ENCODE results near the gene PHACTR1.

The PHACTR1 gene

DNA sequence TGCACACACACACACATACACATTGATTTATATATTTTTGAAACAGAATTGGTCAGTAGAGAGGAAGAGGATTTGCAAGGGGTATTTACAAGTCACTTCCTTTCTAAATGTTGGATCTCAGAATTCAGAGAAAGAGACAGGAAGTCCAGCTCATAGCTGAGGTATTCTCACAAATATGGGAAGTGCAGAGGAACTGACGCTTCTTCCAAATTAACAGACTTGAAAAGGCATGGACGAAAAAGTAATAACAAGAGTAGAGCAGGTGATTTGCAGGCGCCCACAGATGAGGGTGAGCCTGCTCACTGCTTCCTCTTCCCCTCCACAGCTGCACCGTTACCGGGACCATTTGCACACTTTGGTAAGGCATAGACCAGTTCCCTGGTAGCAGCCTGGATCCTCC lies 246.4 kb downstream of the PHACTR1 start:
- no peaks in the 10 kb centered on the region for H3K36me3 ChIP-seq (ENCODE audit: control insufficient read depth in 5 of 5, insufficient read depth in 5 of 5, low read length in 5 of 5)
- H3K9ac ChIP-seq (ENCODE audit: low read length in 5 of 5), result no peak overlapping the region
- H3K9me3 ChIP-seq (ENCODE audit: control insufficient read depth in 5 of 5, low read length in 5 of 5), result no peaks in the 10 kb centered on the region
- peak overlapping the region; percentile 66 for H3K27ac ChIP-seq (ENCODE audit: low read depth, low read length)
- peaks cover 0 to 6% (median 2%) of the 10 kb centered on the region in 5 donors for H3K27me3 ChIP-seq (ENCODE audit: control insufficient read depth in 5 of 5, insufficient read depth in 4 of 5, low read length in 5 of 5)
- H3K4me1 ChIP-seq (ENCODE audit: control insufficient read depth in 5 of 5, insufficient read depth in 5 of 5, low read length in 5 of 5), result peaks cover 0 to 25% (median 9%) of the 10 kb centered on the region in 5 donors
- H3K4me3 ChIP-seq (ENCODE audit: low read depth in 1 of 5, low read length in 5 of 5), result peak overlapping the region in 2 of 5 donors; percentile 4 to 12

- Histone ChIP-seq H3K27ac (ENCODE audit: low read depth, low read length) (peak overlapping the region; percentile 66), H3K4me3 (ENCODE audit: low read depth in 1 of 5, low read length in 5 of 5) (no peak overlapping the region), H3K9ac (ENCODE audit: low read length in 5 of 5) (no peak overlapping the region), H3K27me3 (ENCODE audit: control insufficient read depth in 5 of 5, insufficient read depth in 4 of 5, low read length in 5 of 5) (peaks cover 0 to 4% (median 1%) of the 10 kb centered on the region in 5 donors), H3K4me1 (ENCODE audit: control insufficient read depth in 5 of 5, insufficient read depth in 5 of 5, low read length in 5 of 5) (peaks cover 0 to 19% (median 4%) of the 10 kb centered on the region in 5 donors), H3K9me3 (ENCODE audit: control insufficient read depth in 5 of 5, low read length in 5 of 5) (no peaks in the 10 kb centered on the region), H3K36me3 (ENCODE audit: control insufficient read depth in 5 of 5, insufficient read depth in 5 of 5, low read length in 5 of 5) (no peaks in the 10 kb centered on the region)
These were observed 247.0 kb downstream of the PHACTR1 start for GRCh38 chr6:12963567-12963966.

DNA sequence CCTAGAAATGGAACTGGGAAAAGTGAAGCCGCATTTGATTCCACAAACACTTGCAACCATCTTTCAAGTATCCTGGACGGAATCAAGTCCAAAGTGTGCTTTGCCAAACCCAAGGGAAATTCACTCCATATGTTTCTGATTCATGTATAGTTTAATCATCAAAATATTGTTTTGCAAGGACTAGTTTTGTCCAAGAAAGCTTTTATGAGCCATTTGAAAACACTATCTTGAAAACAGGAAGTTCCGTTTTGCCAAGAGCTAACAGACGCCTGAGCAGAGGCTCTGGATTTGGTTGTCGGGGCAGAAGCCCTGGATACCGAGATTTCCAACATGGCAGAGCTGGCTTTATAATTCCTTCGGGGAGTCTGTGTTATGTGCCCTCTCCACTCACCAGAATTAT lies 251.1 kb downstream of the PHACTR1 start:
- Histone ChIP-seq H3K9ac (ENCODE audit: low read length in 5 of 5) (no peak overlapping the region), H3K4me3 (ENCODE audit: low read depth in 1 of 5, low read length in 5 of 5) (peak overlapping the region in 1 of 5 donors; percentile 19), H3K4me1 (ENCODE audit: control insufficient read depth in 5 of 5, insufficient read depth in 5 of 5, low read length in 5 of 5) (peaks cover 0 to 10% (median 3%) of the 10 kb centered on the region in 5 donors), H3K27me3 (ENCODE audit: control insufficient read depth in 5 of 5, insufficient read depth in 4 of 5, low read length in 5 of 5) (peaks cover 0 to 2% (median 0%) of the 10 kb centered on the region in 5 donors), H3K9me3 (ENCODE audit: control insufficient read depth in 5 of 5, low read length in 5 of 5) (peaks cover 0 to 3% (median 0%) of the 10 kb centered on the region in 5 donors), H3K36me3 (ENCODE audit: control insufficient read depth in 5 of 5, insufficient read depth in 5 of 5, low read length in 5 of 5) (no peaks in the 10 kb centered on the region), H3K27ac (ENCODE audit: low read depth, low read length) (no peak overlapping the region)

DNA sequence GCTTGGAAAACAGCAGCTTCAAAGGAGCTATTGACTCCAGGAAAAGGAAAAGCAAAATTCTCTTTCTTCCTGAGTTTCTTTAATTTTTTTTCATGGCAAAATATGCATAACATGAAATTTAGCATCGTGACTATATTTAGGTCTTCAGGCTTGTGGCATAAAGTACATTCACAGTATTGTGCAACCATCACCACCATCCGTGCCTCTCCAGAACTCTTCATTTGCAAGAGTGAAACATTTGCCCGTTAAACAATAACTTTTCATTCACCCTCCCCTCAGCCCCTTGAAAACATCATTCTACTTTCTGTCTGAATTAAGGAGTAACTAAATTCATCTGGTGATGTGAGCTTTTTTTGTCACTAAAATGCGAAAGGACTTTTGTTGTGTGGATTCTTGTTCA lies 251.7 kb downstream of the PHACTR1 start:
- H3K9ac ChIP-seq (ENCODE audit: low read length in 5 of 5), result no peak overlapping the region
- H3K9me3 ChIP-seq (ENCODE audit: control insufficient read depth in 5 of 5, low read length in 5 of 5), result peaks cover 0 to 3% (median 0%) of the 10 kb centered on the region in 5 donors
- H3K27me3 ChIP-seq (ENCODE audit: control insufficient read depth in 5 of 5, insufficient read depth in 4 of 5, low read length in 5 of 5), result peaks cover 0 to 2% (median 0%) of the 10 kb centered on the region in 5 donors
- H3K4me1 ChIP-seq (ENCODE audit: control insufficient read depth in 5 of 5, insufficient read depth in 5 of 5, low read length in 5 of 5), result peaks cover 0 to 6% (median 3%) of the 10 kb centered on the region in 5 donors
- no peak overlapping the region for H3K27ac ChIP-seq (ENCODE audit: low read depth, low read length)
- H3K4me3 ChIP-seq (ENCODE audit: low read depth in 1 of 5, low read length in 5 of 5), result peak overlapping the region in 1 of 5 donors; percentile 19
- no peaks in the 10 kb centered on the region for H3K36me3 ChIP-seq (ENCODE audit: control insufficient read depth in 5 of 5, insufficient read depth in 5 of 5, low read length in 5 of 5)

- Histone ChIP-seq H3K4me1 (ENCODE audit: control insufficient read depth in 5 of 5, insufficient read depth in 5 of 5, low read length in 5 of 5) (peaks cover 0 to 6% (median 0%) of the 10 kb centered on the region in 5 donors), H3K36me3 (ENCODE audit: control insufficient read depth in 5 of 5, insufficient read depth in 5 of 5, low read length in 5 of 5) (no peaks in the 10 kb centered on the region), H3K9me3 (ENCODE audit: control insufficient read depth in 5 of 5, low read length in 5 of 5) (peaks cover 0 to 3% (median 0%) of the 10 kb centered on the region in 5 donors), H3K9ac (ENCODE audit: low read length in 5 of 5) (no peak overlapping the region), H3K27me3 (ENCODE audit: control insufficient read depth in 5 of 5, insufficient read depth in 4 of 5, low read length in 5 of 5) (peaks cover 0 to 2% (median 0%) of the 10 kb centered on the region in 5 donors), H3K27ac (ENCODE audit: low read depth, low read length) (no peak overlapping the region), H3K4me3 (ENCODE audit: low read depth in 1 of 5, low read length in 5 of 5) (no peak overlapping the region)
These were observed 252.4 kb downstream of the PHACTR1 start for GRCh38 chr6:12968839-12969558.

DNA sequence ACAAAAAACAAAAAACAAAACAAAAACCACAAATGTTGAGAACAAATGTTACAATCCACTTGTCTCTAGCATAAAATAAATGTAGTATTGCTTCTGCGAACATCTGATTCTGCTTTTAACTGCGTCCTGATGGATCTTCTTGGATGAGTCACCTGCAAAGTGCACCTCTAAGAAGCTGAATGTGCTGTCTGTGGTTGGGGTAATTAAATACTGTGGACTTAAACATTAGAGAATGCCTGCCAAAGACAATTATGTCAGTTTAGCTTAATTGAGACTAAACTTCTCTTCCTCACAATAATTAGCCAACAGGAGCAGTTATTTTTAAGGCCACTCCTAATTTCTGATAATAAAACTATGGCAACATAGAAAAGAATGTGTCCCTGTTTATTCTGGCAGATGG lies 253.4 kb downstream of the PHACTR1 start:
- Histone ChIP-seq H3K9ac (ENCODE audit: low read length in 5 of 5) (no peak overlapping the region), H3K36me3 (ENCODE audit: control insufficient read depth in 5 of 5, insufficient read depth in 5 of 5, low read length in 5 of 5) (no peaks in the 10 kb centered on the region), H3K4me3 (ENCODE audit: low read depth in 1 of 5, low read length in 5 of 5) (no peak overlapping the region), H3K27me3 (ENCODE audit: control insufficient read depth in 5 of 5, insufficient read depth in 4 of 5, low read length in 5 of 5) (peaks cover 0 to 2% (median 0%) of the 10 kb centered on the region in 5 donors), H3K4me1 (ENCODE audit: control insufficient read depth in 5 of 5, insufficient read depth in 5 of 5, low read length in 5 of 5) (peaks cover 0 to 6% (median 0%) of the 10 kb centered on the region in 5 donors), H3K27ac (ENCODE audit: low read depth, low read length) (no peak overlapping the region), H3K9me3 (ENCODE audit: control insufficient read depth in 5 of 5, low read length in 5 of 5) (peaks cover 0 to 3% (median 0%) of the 10 kb centered on the region in 5 donors)

DNA sequence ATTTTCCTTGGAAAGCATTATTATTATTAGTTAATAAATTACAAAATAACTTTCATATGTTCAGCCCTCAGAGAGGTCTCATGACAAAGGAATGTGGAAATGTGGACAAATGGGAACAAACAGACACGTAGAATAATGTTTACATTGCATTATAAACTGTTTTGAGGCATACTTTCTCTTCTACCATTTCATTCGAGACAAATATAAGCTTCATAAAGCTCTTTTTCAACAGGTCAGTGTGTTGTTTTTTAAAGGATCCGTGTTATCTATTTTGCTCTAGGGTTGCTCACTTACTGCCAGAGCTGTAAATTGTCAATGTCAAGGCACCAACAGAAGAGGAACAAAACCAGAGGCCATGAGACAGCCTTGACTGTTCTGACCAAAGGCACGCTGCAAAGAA lies 256.8 kb downstream of the PHACTR1 start:
- Histone ChIP-seq H3K4me3 (ENCODE audit: low read depth in 1 of 5, low read length in 5 of 5) (no peak overlapping the region), H3K9me3 (ENCODE audit: control insufficient read depth in 5 of 5, low read length in 5 of 5) (peaks cover 0 to 3% (median 0%) of the 10 kb centered on the region in 5 donors), H3K27me3 (ENCODE audit: control insufficient read depth in 5 of 5, insufficient read depth in 4 of 5, low read length in 5 of 5) (no peaks in the 10 kb centered on the region), H3K4me1 (ENCODE audit: control insufficient read depth in 5 of 5, insufficient read depth in 5 of 5, low read length in 5 of 5) (peaks cover 0 to under 1% (median 0%) of the 10 kb centered on the region in 5 donors), H3K36me3 (ENCODE audit: control insufficient read depth in 5 of 5, insufficient read depth in 5 of 5, low read length in 5 of 5) (no peaks in the 10 kb centered on the region), H3K9ac (ENCODE audit: low read length in 5 of 5) (no peak overlapping the region), H3K27ac (ENCODE audit: low read depth, low read length) (no peak overlapping the region)

GRCh38 chr6:12974551-12974950 lies 258.0 kb downstream of the PHACTR1 start:
- Histone ChIP-seq H3K4me3 (ENCODE audit: low read depth in 1 of 5, low read length in 5 of 5) (no peak overlapping the region), H3K9ac (ENCODE audit: low read length in 5 of 5) (no peak overlapping the region), H3K9me3 (ENCODE audit: control insufficient read depth in 5 of 5, low read length in 5 of 5) (peaks cover 0 to 3% (median 0%) of the 10 kb centered on the region in 5 donors), H3K27ac (ENCODE audit: low read depth, low read length) (no peak overlapping the region), H3K27me3 (ENCODE audit: control insufficient read depth in 5 of 5, insufficient read depth in 4 of 5, low read length in 5 of 5) (no peaks in the 10 kb centered on the region), H3K36me3 (ENCODE audit: control insufficient read depth in 5 of 5, insufficient read depth in 5 of 5, low read length in 5 of 5) (no peaks in the 10 kb centered on the region), H3K4me1 (ENCODE audit: control insufficient read depth in 5 of 5, insufficient read depth in 5 of 5, low read length in 5 of 5) (no peaks in the 10 kb centered on the region)

DNA sequence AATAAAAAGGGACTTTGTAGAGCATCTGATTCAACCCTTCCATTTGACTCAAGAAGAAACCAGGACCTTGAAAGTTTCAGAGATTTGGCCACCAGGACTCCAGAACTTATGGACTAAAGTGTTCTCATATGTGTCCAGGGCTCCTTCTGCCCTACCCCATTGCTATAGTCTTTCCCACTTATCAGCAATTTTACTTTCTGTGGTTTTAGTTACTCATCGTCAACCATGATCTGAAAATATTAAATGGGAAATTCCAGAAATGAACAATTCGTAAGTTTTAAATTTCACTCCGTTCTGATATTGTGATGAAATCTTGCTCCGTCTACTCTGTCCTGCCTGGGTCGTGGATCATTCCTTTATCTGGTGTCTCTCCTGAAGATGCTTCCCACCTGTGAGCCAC lies 259.8 kb downstream of the PHACTR1 start:
- H3K27ac ChIP-seq (ENCODE audit: low read depth, low read length), result no peak overlapping the region
- no peak overlapping the region for H3K4me3 ChIP-seq (ENCODE audit: low read depth in 1 of 5, low read length in 5 of 5)
- no peaks in the 10 kb centered on the region for H3K36me3 ChIP-seq (ENCODE audit: control insufficient read depth in 5 of 5, insufficient read depth in 5 of 5, low read length in 5 of 5)
- peaks cover 0 to 3% (median 0%) of the 10 kb centered on the region in 5 donors for H3K9me3 ChIP-seq (ENCODE audit: control insufficient read depth in 5 of 5, low read length in 5 of 5)
- no peaks in the 10 kb centered on the region for H3K4me1 ChIP-seq (ENCODE audit: control insufficient read depth in 5 of 5, insufficient read depth in 5 of 5, low read length in 5 of 5)
- H3K27me3 ChIP-seq (ENCODE audit: control insufficient read depth in 5 of 5, insufficient read depth in 4 of 5, low read length in 5 of 5), result no peaks in the 10 kb centered on the region
- H3K9ac ChIP-seq (ENCODE audit: low read length in 5 of 5), result no peak overlapping the region

DNA sequence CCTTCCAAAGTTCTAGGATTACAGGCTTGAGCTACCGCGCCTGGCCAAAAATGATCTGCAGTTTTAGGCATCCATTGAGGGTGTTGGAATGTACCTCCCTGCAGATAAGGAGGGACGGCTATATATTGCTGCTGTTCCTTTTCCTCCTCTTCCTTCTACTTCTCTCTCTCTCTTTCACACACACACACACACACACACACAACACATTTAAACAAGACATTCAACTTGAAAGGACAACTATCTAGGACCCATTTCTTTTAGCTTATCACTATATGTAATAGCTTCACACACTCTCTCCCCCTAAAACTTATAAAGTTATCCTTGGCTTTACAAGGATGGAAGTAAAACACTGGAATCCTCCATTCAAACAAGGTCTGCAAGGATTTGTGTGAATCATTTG lies 260.6 kb downstream of the PHACTR1 start:
- Histone ChIP-seq H3K36me3 (ENCODE audit: control insufficient read depth in 5 of 5, insufficient read depth in 5 of 5, low read length in 5 of 5) (no peaks in the 10 kb centered on the region), H3K27me3 (ENCODE audit: control insufficient read depth in 5 of 5, insufficient read depth in 4 of 5, low read length in 5 of 5) (no peaks in the 10 kb centered on the region), H3K27ac (ENCODE audit: low read depth, low read length) (no peak overlapping the region), H3K4me1 (ENCODE audit: control insufficient read depth in 5 of 5, insufficient read depth in 5 of 5, low read length in 5 of 5) (no peaks in the 10 kb centered on the region), H3K4me3 (ENCODE audit: low read depth in 1 of 5, low read length in 5 of 5) (no peak overlapping the region), H3K9ac (ENCODE audit: low read length in 5 of 5) (no peak overlapping the region), H3K9me3 (ENCODE audit: control insufficient read depth in 5 of 5, low read length in 5 of 5) (peaks cover 0 to 8% (median 4%) of the 10 kb centered on the region in 5 donors)
